Neural cell (in vitro differentiated cells): ENCODE measurements around the gene CAMKMT.

Source experiments
- EZH2 ChIP-seq: fragments of 200-600, 300-800 bp; shearing (Covaris generic), sonication (generic); IDR thresholded peaks from 2 replicates; pipeline ENCODE4 v1.6.1; 2014; ENCODE audit warnings: antibody characterized with exemption, low read length, borderline replicate concordance, mild to moderate bottlenecking; ENCODE audit not compliant: insufficient read depth, poor library complexity, severe bottlenecking
- RAD21 ChIP-seq: fragments of 450-650 bp; conservative IDR thresholded peaks from 2 replicates; pipeline ENCODE4 v1.6.1; 2014; ENCODE audit warnings: antibody characterized with exemption, mild to moderate bottlenecking, moderate library complexity
- TF ChIP-seq, protein P1 (sequence below): fragments of 450-650 bp; IDR thresholded peaks from 2 replicates; pipeline ENCODE4 v1.5.1; 2014; ENCODE audit warnings: antibody characterized with exemption, mild to moderate bottlenecking, moderate library complexity; ENCODE audit not compliant: poor library complexity, severe bottlenecking
- TF ChIP-seq, protein P2 (sequence below): IDR thresholded peaks from 2 replicates; pipeline ENCODE4 v1.6.1; 2012; ENCODE audit warnings: borderline replicate concordance

DNA sequence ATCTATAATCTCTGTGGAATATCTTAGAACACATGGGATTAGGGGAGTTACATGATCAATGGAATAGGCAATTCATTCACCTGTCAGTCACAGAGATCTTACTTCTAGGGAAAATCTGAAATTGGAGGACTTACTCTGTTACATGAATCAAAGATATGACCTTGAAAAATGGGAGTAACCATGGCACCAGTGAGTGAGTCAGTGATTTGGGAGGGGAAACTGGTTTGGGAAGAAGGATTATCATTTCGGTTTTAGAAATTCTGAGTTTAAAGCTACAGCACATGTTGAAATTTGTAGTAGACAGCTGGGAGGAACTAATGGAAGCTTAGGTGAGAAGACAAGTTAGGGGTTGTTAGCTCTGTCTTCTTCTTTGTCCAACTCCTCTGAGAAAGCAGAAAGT lies 153.7 kb downstream of the CAMKMT start:
- TF ChIP-seq EZH2 (no peak), RAD21 (no peak)
- TF ChIP-seq, protein P1, sequence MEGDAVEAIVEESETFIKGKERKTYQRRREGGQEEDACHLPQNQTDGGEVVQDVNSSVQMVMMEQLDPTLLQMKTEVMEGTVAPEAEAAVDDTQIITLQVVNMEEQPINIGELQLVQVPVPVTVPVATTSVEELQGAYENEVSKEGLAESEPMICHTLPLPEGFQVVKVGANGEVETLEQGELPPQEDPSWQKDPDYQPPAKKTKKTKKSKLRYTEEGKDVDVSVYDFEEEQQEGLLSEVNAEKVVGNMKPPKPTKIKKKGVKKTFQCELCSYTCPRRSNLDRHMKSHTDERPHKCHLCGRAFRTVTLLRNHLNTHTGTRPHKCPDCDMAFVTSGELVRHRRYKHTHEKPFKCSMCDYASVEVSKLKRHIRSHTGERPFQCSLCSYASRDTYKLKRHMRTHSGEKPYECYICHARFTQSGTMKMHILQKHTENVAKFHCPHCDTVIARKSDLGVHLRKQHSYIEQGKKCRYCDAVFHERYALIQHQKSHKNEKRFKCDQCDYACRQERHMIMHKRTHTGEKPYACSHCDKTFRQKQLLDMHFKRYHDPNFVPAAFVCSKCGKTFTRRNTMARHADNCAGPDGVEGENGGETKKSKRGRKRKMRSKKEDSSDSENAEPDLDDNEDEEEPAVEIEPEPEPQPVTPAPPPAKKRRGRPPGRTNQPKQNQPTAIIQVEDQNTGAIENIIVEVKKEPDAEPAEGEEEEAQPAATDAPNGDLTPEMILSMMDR = no peak
- TF ChIP-seq, protein P2, sequence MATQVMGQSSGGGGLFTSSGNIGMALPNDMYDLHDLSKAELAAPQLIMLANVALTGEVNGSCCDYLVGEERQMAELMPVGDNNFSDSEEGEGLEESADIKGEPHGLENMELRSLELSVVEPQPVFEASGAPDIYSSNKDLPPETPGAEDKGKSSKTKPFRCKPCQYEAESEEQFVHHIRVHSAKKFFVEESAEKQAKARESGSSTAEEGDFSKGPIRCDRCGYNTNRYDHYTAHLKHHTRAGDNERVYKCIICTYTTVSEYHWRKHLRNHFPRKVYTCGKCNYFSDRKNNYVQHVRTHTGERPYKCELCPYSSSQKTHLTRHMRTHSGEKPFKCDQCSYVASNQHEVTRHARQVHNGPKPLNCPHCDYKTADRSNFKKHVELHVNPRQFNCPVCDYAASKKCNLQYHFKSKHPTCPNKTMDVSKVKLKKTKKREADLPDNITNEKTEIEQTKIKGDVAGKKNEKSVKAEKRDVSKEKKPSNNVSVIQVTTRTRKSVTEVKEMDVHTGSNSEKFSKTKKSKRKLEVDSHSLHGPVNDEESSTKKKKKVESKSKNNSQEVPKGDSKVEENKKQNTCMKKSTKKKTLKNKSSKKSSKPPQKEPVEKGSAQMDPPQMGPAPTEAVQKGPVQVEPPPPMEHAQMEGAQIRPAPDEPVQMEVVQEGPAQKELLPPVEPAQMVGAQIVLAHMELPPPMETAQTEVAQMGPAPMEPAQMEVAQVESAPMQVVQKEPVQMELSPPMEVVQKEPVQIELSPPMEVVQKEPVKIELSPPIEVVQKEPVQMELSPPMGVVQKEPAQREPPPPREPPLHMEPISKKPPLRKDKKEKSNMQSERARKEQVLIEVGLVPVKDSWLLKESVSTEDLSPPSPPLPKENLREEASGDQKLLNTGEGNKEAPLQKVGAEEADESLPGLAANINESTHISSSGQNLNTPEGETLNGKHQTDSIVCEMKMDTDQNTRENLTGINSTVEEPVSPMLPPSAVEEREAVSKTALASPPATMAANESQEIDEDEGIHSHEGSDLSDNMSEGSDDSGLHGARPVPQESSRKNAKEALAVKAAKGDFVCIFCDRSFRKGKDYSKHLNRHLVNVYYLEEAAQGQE = no peak
